Right lobe of liver (tissue), 6 donors: ENCODE results near the gene ATXN10. TPM values are rescaled to one million over a fixed set of nuclear protein-coding genes. Genes with fewer than 3 reads are reported as not detected.
A peak's percentile ranks its signal among the peaks of the same experiment; 100 is the strongest.

Experiments
- ATAC-seq, 4 donors: fragments of 200-7000 bp; cut with Tn5 transposase; one replicate each; pipeline ENCODE4 v1.9.1; 2020; ENCODE audit warnings: mild to moderate bottlenecking in 4 of 4, moderate library complexity in 4 of 4
- DNase-seq, 3 donors: peaks; one replicate each; pipeline ENCODE4 v3.0.0-alpha.2; 2020
- H3K27ac ChIP-seq, 3 donors: fragments of 200-600 bp; one replicate each; pipeline ENCODE4 v1.8.0; 2022
- H3K27me3 ChIP-seq, 2 donors: fragments of 200-600 bp; one replicate each; pipeline ENCODE4 v1.8.0; 2022
- H3K36me3 ChIP-seq, 4 donors: fragments of 200-600 bp; sonication (generic) in 1 of 4; one replicate each; pipeline versions ENCODE4 v1.5.1 to v1.8.0; 2017 to 2022; ENCODE audit warnings: control low read depth in 1 of 4
- H3K4me1 ChIP-seq, 4 donors: fragments of 200-600 bp; sonication (generic) in 1 of 4; one replicate each; pipeline versions ENCODE4 v1.5.1 to v1.8.0; 2017 to 2022; ENCODE audit warnings: control low read depth in 1 of 4
- H3K4me3 ChIP-seq, 3 donors: fragments of 200-600 bp; one replicate each; pipeline ENCODE4 v1.8.0; 2022
- H3K9me3 ChIP-seq, 4 donors: fragments of 200-600 bp; sonication (generic) in 1 of 4; one replicate each; pipeline versions ENCODE4 v1.5.1 to v1.8.0; 2017 to 2022; ENCODE audit warnings: control low read depth in 1 of 4
- POLR2A ChIP-seq: fragments of 450-650 bp; IDR thresholded peaks from one replicate; pipeline ENCODE4 v1.6.1; 2017; ENCODE audit warnings: antibody characterized with exemption, mild to moderate bottlenecking
- WGBS: methylation state at CpG from one replicate; pipeline ENCODE4 v1.1.6; 2018; ENCODE audit warnings: low coverage, low lambda C conversion rate; ENCODE audit not compliant: insufficient coverage; ENCODE audit errors: missing lambda C conversion rate; 5-methylcytosine and 5-hydroxymethylcytosine counted together
- intact Hi-C, 2 donors: fragments of 100-400 bp; cut with DNase I; formaldehyde crosslinking; loops; one replicate each; pipeline versions ENCODE4 v1.11.2 to v1.14.1; 2022
- total RNA-seq, 6 experiments: library from RNA; depleted of rRNA in 2 of 6; stranded (reverse); fragments of >200 nt in 2 of 6; fragmentation: NEBNext Ultra II Directional in 3 of 6; extraction: Animal tissue kit (Norgen Biotek cat#: 25700) in 3 of 6; gene quantifications; one replicate each; pipeline versions ENCODE4 v1.1.0 to v1.2.4, GENCODE V29; 2016 to 2023
- TF ChIP-seq, protein P1 (sequence below), 4 donors: fragments of 200-600 bp in 3 of 4; fragments of 450-650 bp in 1 of 4; IDR thresholded peaks; one replicate each; pipeline versions ENCODE4 v1.5.1 to v1.8.0; 2016 to 2022; ENCODE audit warnings: antibody characterized with exemption in 4 of 4, mild to moderate bottlenecking in 2 of 4
- donor health status: DM: no; HTN: yes; CAD: no.
- donor health status: DM: no; HTN: no; CAD: no.
- donor health status: DM: no; HTN: no; CAD: no.
- donor health status: DM: no; HTN: yes; CAD: no.
- donor health status: DM: no; HTN: yes; CAD: no.

ATXN10 gene
- total RNA-seq, 6 experiments from 2014 or later, result 70.0 to 118 (median 84.3) TPM

DNA sequence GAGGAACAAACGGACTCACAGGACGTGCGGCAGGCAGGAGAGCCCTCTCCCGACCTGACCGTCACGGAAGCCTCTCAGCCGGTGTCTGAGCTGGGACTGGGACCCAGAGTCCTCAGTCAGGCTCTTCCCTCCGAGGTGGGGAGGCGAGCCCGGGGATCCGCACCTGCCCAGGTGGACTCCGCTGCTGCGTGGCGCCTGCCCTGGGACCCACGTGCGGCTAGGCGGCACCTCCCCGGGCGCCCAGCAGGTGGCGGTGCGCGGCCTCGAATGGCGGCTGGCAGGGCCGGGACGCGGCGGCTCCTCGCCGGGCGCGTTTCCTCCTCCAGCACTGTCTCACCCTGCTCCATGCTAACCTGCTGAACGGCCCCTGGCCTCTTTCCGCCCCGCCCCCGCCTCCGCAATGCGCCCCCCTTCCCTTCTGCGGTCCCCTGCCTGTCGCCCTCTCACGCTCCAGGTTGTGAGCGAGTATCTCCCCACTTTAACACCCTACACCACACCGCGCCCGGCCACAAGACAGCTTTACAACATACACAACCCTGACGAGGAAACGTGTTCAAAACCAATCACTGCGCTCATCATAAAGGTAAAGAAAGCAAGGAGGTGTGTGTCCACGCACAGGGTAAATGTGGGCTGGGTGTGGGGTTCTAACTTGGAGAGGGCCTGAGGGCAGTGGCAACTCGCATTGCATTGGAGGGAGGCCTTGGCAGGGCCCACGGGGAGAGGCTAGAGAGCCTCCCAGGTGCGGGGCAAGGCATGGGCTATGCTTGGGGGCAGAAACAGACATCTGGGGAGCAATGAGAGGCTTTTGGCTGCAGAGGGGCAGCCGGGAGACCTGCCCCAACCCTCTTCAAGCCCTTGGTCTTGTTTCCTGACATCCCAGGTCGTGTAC, 25.9 kb upstream of the ATXN10 start:
- TF ChIP-seq POLR2A, result no peak
- TF ChIP-seq, protein P1, sequence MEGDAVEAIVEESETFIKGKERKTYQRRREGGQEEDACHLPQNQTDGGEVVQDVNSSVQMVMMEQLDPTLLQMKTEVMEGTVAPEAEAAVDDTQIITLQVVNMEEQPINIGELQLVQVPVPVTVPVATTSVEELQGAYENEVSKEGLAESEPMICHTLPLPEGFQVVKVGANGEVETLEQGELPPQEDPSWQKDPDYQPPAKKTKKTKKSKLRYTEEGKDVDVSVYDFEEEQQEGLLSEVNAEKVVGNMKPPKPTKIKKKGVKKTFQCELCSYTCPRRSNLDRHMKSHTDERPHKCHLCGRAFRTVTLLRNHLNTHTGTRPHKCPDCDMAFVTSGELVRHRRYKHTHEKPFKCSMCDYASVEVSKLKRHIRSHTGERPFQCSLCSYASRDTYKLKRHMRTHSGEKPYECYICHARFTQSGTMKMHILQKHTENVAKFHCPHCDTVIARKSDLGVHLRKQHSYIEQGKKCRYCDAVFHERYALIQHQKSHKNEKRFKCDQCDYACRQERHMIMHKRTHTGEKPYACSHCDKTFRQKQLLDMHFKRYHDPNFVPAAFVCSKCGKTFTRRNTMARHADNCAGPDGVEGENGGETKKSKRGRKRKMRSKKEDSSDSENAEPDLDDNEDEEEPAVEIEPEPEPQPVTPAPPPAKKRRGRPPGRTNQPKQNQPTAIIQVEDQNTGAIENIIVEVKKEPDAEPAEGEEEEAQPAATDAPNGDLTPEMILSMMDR (IDR thresholded peaks at IDR 0.05), result peak; percentile 94 to 99 (median 96)
- Histone ChIP-seq H3K4me1 (peaks cover 0 to 3% (median 0%) of the 10 kb centered on the region in 4 donors), H3K9me3 (no peaks in the 10 kb centered on the region), H3K27ac (no peak overlapping the region), H3K27me3 (no peaks in the 10 kb centered on the region), H3K4me3 (peak overlapping the region in 1 of 3 donors; percentile 11), H3K36me3 (no peaks in the 10 kb centered on the region)
- intact Hi-C loops, result loop anchor here in 1 of 2 donors (10.0 kb wide), 2 partner anchors 189 to 219 kb away; no protein-coding TSS in a partner anchor
- DNase-seq (peak; percentile 78 to 82 (median 81)), ATAC-seq (peak; percentile 95 to 99 (median 98))
- WGBS, result 68% methylated on average over 14 of the region's 54 CpGs

DNA sequence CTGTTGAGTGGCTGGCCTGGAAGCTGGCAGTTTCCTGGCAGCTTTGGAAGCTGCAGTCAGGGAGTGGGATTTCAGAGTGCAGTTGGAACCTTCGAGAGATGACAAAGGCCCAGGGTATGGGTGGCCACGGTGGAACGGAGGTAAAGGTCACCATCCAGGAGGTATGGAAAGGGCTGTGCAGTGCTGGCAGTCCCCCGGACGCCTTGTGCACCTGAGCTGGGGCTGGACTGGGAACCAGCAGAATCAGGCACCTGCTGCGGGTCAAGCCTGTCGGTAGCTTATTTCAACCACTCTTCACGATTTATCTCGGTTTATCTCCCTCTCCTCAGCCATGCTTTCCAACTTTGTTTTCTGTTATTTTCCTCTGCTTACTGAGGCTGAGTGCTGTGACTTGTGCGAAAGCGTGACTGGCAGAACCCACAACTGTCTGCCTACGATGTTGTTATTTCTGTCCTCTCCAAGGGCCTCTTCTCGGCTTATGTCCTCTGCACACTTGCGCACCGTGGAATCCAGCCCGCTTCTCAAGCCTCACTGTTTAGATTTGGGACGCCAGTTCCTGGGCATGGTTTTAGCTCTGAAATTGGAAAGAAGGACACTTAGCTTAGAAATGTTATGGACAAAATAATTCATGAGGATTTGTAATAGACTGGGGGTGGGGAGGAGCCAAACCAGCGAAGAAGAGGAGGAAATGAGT, 24.0 kb upstream of the ATXN10 start:
- H3K4me3 ChIP-seq, result no peak overlapping the region
- TF ChIP-seq, protein P1 (IDR thresholded peaks at IDR 0.05), result no peak
- TF ChIP-seq POLR2A, result no peak
- 85% methylated on average over 13 of the region's 18 CpGs for WGBS
- no peaks in the 10 kb centered on the region for H3K27me3 ChIP-seq
- no peaks in the 10 kb centered on the region for H3K9me3 ChIP-seq
- DNase-seq (peak in 1 of 3 donors; percentile 28), ATAC-seq (no peak)
- H3K27ac ChIP-seq, result no peak overlapping the region
- intact Hi-C loops, result loop anchor here in 1 of 2 donors (10.0 kb wide), 2 partner anchors 187 to 217 kb away; no protein-coding TSS in a partner anchor
- H3K4me1 ChIP-seq, result peaks cover 0 to 3% (median 0%) of the 10 kb centered on the region in 4 donors
- H3K36me3 ChIP-seq, result no peaks in the 10 kb centered on the region

DNA sequence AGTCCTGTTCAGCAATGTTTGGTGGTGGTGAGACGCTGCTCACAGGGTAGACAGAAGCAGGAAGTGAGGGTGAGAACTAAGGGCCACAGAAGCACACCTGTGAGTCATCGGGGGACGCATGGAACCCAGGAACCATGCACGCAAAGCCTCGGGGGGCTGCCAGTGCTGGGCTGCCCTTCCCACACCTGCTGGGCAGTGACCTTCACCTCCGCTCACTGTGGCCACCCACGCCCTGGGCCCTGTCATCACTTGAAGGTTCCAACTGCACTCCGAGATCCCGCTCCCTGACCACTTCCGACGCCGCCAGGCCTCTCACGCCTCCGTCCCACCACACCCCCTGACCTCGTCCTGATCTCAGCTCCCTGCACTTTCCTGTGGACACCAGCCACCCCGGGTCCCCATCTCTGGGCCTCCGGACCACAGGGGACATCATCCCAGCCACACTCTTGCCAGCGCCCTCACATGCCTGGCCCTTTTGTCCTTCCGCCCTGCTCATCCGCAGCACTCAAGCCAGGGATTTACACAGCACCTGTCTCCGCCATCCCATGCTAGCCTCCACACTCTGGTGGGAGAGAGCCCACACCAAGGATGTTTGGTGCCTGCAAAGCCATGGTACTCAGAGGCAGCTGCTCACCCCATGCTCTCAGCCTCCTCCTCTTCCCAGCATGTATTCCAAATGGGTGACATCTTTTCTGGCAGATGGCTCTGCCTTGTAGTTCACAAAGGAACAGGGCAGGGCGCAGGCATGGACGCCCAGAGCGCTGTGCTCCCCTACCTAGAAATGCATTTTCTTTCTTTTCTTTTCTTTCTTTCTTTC, 23.1 kb upstream of the ATXN10 start:
- Histone ChIP-seq H3K27ac (no peak overlapping the region), H3K4me3 (no peak overlapping the region), H3K27me3 (no peaks in the 10 kb centered on the region), H3K36me3 (no peaks in the 10 kb centered on the region), H3K9me3 (no peaks in the 10 kb centered on the region), H3K4me1 (peaks cover 0 to 3% (median 0%) of the 10 kb centered on the region in 4 donors)
- TF ChIP-seq, protein P1 (IDR thresholded peaks at IDR 0.05), result no peak
- TF ChIP-seq POLR2A, result no peak
- WGBS, result 73% methylated on average over 17 of the region's 24 CpGs
- intact Hi-C loops, result loop anchor here in 1 of 2 donors (10.0 kb wide), 2 partner anchors 186 to 216 kb away; no protein-coding TSS in a partner anchor
- DNase-seq (peak in 1 of 3 donors; percentile 28), ATAC-seq (no peak)

DNA sequence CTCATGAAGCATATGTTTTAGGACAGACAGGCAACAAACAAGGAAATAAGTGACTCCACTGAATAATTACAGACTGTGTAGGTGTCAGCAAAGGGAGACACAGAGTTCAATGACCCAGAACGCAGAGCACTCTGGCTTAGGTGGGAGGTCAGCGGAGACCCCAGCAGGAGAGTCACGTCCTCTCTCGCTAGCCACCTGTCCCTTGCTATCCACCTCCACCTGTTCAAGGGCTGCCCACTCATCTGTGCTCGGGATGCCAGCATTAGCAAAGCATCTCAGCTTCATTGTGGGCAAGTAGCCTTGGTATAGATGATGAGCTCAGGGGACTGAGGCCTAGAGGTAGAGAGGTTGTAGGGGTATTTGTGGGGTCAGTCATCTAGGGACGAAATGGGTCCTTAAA, 21.8 kb upstream of the ATXN10 start:
- H3K36me3 ChIP-seq, result no peaks in the 10 kb centered on the region
- no peak for TF ChIP-seq POLR2A
- TF ChIP-seq, protein P1 (IDR thresholded peaks at IDR 0.05), result no peak
- H3K9me3 ChIP-seq, result no peaks in the 10 kb centered on the region
- WGBS, result 87% methylated on average over 5 of the region's 6 CpGs
- DNase-seq (no peak), ATAC-seq (no peak)
- no peak overlapping the region for H3K4me3 ChIP-seq
- intact Hi-C loops, result loop anchor here in 1 of 2 donors (10.0 kb wide), 2 partner anchors 185 to 215 kb away; no protein-coding TSS in a partner anchor
- H3K4me1 ChIP-seq, result peaks cover 0 to 3% (median 0%) of the 10 kb centered on the region in 4 donors
- no peak overlapping the region for H3K27ac ChIP-seq
- H3K27me3 ChIP-seq, result no peaks in the 10 kb centered on the region
